Measurements from ENCODE around the gene FYB2. TPM values are rescaled to one million over a fixed set of nuclear protein-coding genes. Genes with fewer than 3 reads are reported as not detected.

Gene FYB2
- total RNA-seq, 1 experiment from 2014 or later = not detected

DNA sequence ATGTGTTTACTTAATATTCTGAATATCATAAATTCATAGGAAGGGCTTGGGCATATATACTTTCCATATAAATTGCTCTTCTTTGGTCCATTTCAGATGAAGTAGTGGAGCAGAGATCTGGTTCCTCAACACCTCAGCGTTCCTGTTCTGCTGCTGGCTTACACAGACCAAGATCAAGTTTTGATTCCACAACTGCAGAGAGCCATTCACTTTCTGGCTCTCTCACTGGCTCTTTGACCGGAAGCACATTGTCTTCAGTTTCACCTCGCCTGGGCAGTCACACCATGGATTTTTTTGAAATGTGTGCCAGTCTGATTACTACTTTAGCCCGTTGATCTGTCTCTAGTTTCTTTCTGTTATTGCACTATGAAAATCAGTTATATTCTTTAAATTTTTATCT is 111.8 kb downstream of the FYB2 start:
- Mint-ChIP-seq H3K27ac (ENCODE audit: low read depth, unreplicated experiment) (no peak overlapping the region), H3K4me3 (ENCODE audit: unreplicated experiment) (no peak overlapping the region), H3K27me3 (ENCODE audit: insufficient read depth, unreplicated experiment) (no peaks in the 10 kb centered on the region), H3K9me3 (ENCODE audit: unreplicated experiment) (no peaks in the 10 kb centered on the region), H3K36me3 (ENCODE audit: insufficient read depth, unreplicated experiment) (no peaks in the 10 kb centered on the region), H3K4me1 (ENCODE audit: insufficient read depth, unreplicated experiment) (peaks cover 6% of the 10 kb centered on the region)
- TF ChIP-seq, protein P1, sequence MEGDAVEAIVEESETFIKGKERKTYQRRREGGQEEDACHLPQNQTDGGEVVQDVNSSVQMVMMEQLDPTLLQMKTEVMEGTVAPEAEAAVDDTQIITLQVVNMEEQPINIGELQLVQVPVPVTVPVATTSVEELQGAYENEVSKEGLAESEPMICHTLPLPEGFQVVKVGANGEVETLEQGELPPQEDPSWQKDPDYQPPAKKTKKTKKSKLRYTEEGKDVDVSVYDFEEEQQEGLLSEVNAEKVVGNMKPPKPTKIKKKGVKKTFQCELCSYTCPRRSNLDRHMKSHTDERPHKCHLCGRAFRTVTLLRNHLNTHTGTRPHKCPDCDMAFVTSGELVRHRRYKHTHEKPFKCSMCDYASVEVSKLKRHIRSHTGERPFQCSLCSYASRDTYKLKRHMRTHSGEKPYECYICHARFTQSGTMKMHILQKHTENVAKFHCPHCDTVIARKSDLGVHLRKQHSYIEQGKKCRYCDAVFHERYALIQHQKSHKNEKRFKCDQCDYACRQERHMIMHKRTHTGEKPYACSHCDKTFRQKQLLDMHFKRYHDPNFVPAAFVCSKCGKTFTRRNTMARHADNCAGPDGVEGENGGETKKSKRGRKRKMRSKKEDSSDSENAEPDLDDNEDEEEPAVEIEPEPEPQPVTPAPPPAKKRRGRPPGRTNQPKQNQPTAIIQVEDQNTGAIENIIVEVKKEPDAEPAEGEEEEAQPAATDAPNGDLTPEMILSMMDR (IDR thresholded peaks at IDR 0.05; ENCODE audit: unreplicated experiment) = no peak
- no peak for DNase-seq (ENCODE audit: unreplicated experiment)
- intact Hi-C loops (cut with micrococcal nuclease) = loop anchor here (5.0 kb wide), 1 partner anchor 1565 kb away; no protein-coding TSS in a partner anchor
- POLR2A ChIA-PET = no interaction called here
- CTCF ChIA-PET = no interaction called here
- no TSS peak for BruUV-seq (replicated peaks)

DNA sequence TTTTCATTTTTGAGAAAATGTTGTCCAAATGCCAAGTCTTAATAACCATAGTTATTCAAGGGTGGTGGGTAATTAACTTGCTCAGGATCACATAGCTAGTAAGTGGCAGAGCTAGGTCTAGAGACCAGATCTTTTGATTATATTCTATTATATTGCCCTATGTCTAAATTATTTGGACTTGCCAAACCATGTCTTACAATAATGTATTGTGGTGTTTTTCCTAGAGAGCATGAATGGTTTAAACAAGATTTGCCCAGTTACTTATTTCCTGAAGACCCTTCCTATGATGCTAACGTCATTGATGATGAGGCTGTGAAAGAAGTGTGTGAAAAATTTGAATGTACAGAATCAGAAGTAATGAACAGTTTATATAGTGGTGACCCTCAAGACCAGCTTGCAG is 115.5 kb downstream of the FYB2 start:
- Mint-ChIP-seq H3K4me3 (ENCODE audit: unreplicated experiment) (no peak overlapping the region), H3K4me1 (ENCODE audit: insufficient read depth, unreplicated experiment) (no peaks in the 10 kb centered on the region), H3K27ac (ENCODE audit: low read depth, unreplicated experiment) (no peak overlapping the region), H3K27me3 (ENCODE audit: insufficient read depth, unreplicated experiment) (no peaks in the 10 kb centered on the region), H3K36me3 (ENCODE audit: insufficient read depth, unreplicated experiment) (no peaks in the 10 kb centered on the region), H3K9me3 (ENCODE audit: unreplicated experiment) (no peaks in the 10 kb centered on the region)
- ChIA-PET CTCF (interaction anchor here (0.7 to 0.9 kb wide), 2 partner anchors 12 to 117 kb away, joined by 4 to 6 read pairs; no protein-coding TSS in a partner anchor), POLR2A (interaction anchor here (0.7 kb wide), 1 partner anchor 57 kb away, joined by 3 read pairs; no protein-coding TSS in a partner anchor)
- DNase-seq (ENCODE audit: unreplicated experiment) = no peak
- no TSS peak for BruUV-seq (replicated peaks)
- intact Hi-C loops (cut with micrococcal nuclease) = no loop called here
- TF ChIP-seq, protein P1 (IDR thresholded peaks at IDR 0.05; ENCODE audit: unreplicated experiment) = no peak

- Mint-ChIP-seq H3K4me3 (ENCODE audit: unreplicated experiment) (no peak overlapping the region), H3K27me3 (ENCODE audit: insufficient read depth, unreplicated experiment) (no peaks in the 10 kb centered on the region), H3K36me3 (ENCODE audit: insufficient read depth, unreplicated experiment) (no peaks in the 10 kb centered on the region), H3K4me1 (ENCODE audit: insufficient read depth, unreplicated experiment) (no peaks in the 10 kb centered on the region), H3K9me3 (ENCODE audit: unreplicated experiment) (no peaks in the 10 kb centered on the region), H3K27ac (ENCODE audit: low read depth, unreplicated experiment) (no peak overlapping the region)
- DNase-seq (ENCODE audit: unreplicated experiment) = peak; percentile 11
- intact Hi-C loops (cut with micrococcal nuclease) = no loop called here
- BruUV-seq (replicated peaks) = no TSS peak
- ChIA-PET POLR2A (interaction anchor here (1.0 kb wide), 1 partner anchor 8 kb away, joined by 3 read pairs; no protein-coding TSS in a partner anchor), CTCF (interaction anchor here (1.3 kb wide), 1 partner anchor 13 kb away, joined by 5 read pairs; no protein-coding TSS in a partner anchor)
- TF ChIP-seq, protein P1 (IDR thresholded peaks at IDR 0.05; ENCODE audit: unreplicated experiment) = no peak
Observed at GRCh38 chr1:56696663-56697062, 122.5 kb downstream of the FYB2 start.

GRCh38 chr1:56688522-56689026 is 130.6 kb downstream of the FYB2 start:
- H3K27me3 Mint-ChIP-seq (ENCODE audit: insufficient read depth, unreplicated experiment) = no peaks in the 10 kb centered on the region
- TF ChIP-seq, protein P1 (IDR thresholded peaks at IDR 0.05; ENCODE audit: unreplicated experiment) = no peak
- no TSS peak for BruUV-seq (replicated peaks)
- H3K4me1 Mint-ChIP-seq (ENCODE audit: insufficient read depth, unreplicated experiment) = peaks cover 6% of the 10 kb centered on the region
- POLR2A ChIA-PET = interaction anchor here (0.6 to 1.7 kb wide), 6 partner anchors 8 to 232 kb away, joined by 3 to 9 read pairs (median 3); no protein-coding TSS in a partner anchor
- no peak overlapping the region for H3K4me3 Mint-ChIP-seq (ENCODE audit: unreplicated experiment)
- peak; percentile 88 for DNase-seq (ENCODE audit: unreplicated experiment)
- H3K9me3 Mint-ChIP-seq (ENCODE audit: unreplicated experiment) = no peaks in the 10 kb centered on the region
- H3K36me3 Mint-ChIP-seq (ENCODE audit: insufficient read depth, unreplicated experiment) = no peaks in the 10 kb centered on the region
- no peak overlapping the region for H3K27ac Mint-ChIP-seq (ENCODE audit: low read depth, unreplicated experiment)
- intact Hi-C loops (cut with micrococcal nuclease) = no loop called here
- CTCF ChIA-PET = interaction anchor here (0.7 to 1.5 kb wide), 9 partner anchors 11 to 1405 kb away, joined by 3 to 6 read pairs (median 3); no protein-coding TSS in a partner anchor

All from MCF 10A (cell line).